GM23338 (cell line): ENCODE results near the gene GM2A. TPM values are rescaled to one million over a fixed set of nuclear protein-coding genes. Genes with fewer than 3 reads are reported as not detected.

Experiments used
- ATAC-seq: fragments of 200-7000 bp; cut with Tn5 transposase; 3 replicates; pipeline ENCODE4 v1.9.1; 2020
- DNase-seq: peaks from one replicate; pipeline ENCODE4 v3.0.0-alpha.2; 2015; ENCODE audit warnings: low spot score
- H2AFZ ChIP-seq: fragments of 200-600 bp; sonication (generic); 2 replicates; pipeline ENCODE4 v1.8.0; 2016; ENCODE audit warnings: antibody characterized with exemption, mild to moderate bottlenecking, moderate library complexity
- H3F3A ChIP-seq: fragments of 200-600 bp; sonication (generic); replicated peaks from 2 replicates; pipeline ENCODE4 v1.8.0; 2017; ENCODE audit warnings: antibody characterized with exemption, mixed run types, low read depth
- H3K27ac ChIP-seq: fragments of 200-600 bp; sonication (generic); 2 replicates; pipeline ENCODE4 v1.6.1; 2016; ENCODE audit warnings: low read depth
- H3K27me3 ChIP-seq: fragments of 200-600 bp; sonication (generic); 2 replicates; pipeline ENCODE4 v1.8.0; 2016; ENCODE audit warnings: mild to moderate bottlenecking, mixed run types, moderate library complexity; ENCODE audit not compliant: insufficient read depth
- H3K36me3 ChIP-seq: fragments of 200-600 bp; sonication (generic); 2 replicates; pipeline ENCODE4 v1.8.0; 2016; ENCODE audit warnings: mild to moderate bottlenecking; ENCODE audit not compliant: insufficient read depth
- H3K4me1 ChIP-seq: fragments of 200-600 bp; sonication (generic); 2 replicates; pipeline ENCODE4 v1.8.0; 2016; ENCODE audit warnings: mild to moderate bottlenecking, moderate library complexity; ENCODE audit not compliant: insufficient read depth
- H3K4me2 ChIP-seq: fragments of 200-600 bp; sonication (generic); 2 replicates; pipeline ENCODE4 v1.7.1; 2017; ENCODE audit warnings: mixed run types
- H3K4me3 ChIP-seq: fragments of 200-600 bp; sonication (generic); 2 replicates; pipeline ENCODE4 v1.6.1; 2016; ENCODE audit warnings: mixed run types
- H3K79me2 ChIP-seq: fragments of 200-600 bp; sonication (generic); replicated peaks from 2 replicates; pipeline ENCODE4 v1.8.0; 2017; ENCODE audit warnings: mild to moderate bottlenecking; ENCODE audit not compliant: insufficient read depth
- H3K9me2 ChIP-seq: fragments of 200-600 bp; sonication (generic); 2 replicates; pipeline ENCODE4 v1.8.0; 2017; ENCODE audit not compliant: insufficient read depth
- H4K20me1 ChIP-seq: fragments of 200-600 bp; sonication (generic); replicated peaks from 2 replicates; pipeline ENCODE4 v1.8.0; 2017; ENCODE audit warnings: mild to moderate bottlenecking; ENCODE audit not compliant: insufficient read depth
- H3K27ac Mint-ChIP-seq: 2 replicates; pipeline ENCODE4 v1.8.0; 2020; ENCODE audit warnings: inconsistent platforms, mild to moderate bottlenecking, moderate library complexity, mixed read lengths
- H3K27me3 Mint-ChIP-seq: 3 replicates; pipeline ENCODE4 v1.8.0; 2022; ENCODE audit warnings: low read depth, mild to moderate bottlenecking, moderate library complexity, mixed read lengths, inconsistent platforms; ENCODE audit not compliant: insufficient read depth, poor library complexity
- H3K36me3 Mint-ChIP-seq: 3 replicates; pipeline ENCODE4 v1.8.0; 2021; ENCODE audit warnings: low read depth, mild to moderate bottlenecking, inconsistent platforms, moderate library complexity, mixed read lengths
- H3K4me1 Mint-ChIP-seq: 3 replicates; pipeline ENCODE4 v1.8.0; 2020; ENCODE audit warnings: mild to moderate bottlenecking, inconsistent platforms, mixed read lengths
- H3K4me3 Mint-ChIP-seq: 3 replicates; pipeline ENCODE4 v1.8.0; 2021; ENCODE audit warnings: moderate library complexity, mild to moderate bottlenecking, inconsistent platforms, mixed read lengths
- H3K9me3 Mint-ChIP-seq: 3 replicates; pipeline ENCODE4 v1.8.0; 2020; ENCODE audit warnings: moderate library complexity, mild to moderate bottlenecking, inconsistent platforms, mixed read lengths
- CREB1 ChIP-seq: fragments of 250-450 bp; sonication (Bioruptor Pico); IDR thresholded peaks from 2 replicates; pipeline ENCODE4 v1.5.0; 2020; ENCODE audit warnings: low read depth, mild to moderate bottlenecking, moderate library complexity
- CTCF ChIP-seq, 2 experiments: fragments of 200-600 bp in 1 of 2; sonication (generic) in 1 of 2; conservative IDR thresholded peaks; 2 replicates each; pipeline versions ENCODE4 v1.5.1 to v1.6.1; 2016 to 2017; ENCODE audit warnings: antibody characterized with exemption in 2 of 2, low read depth in 2 of 2, mild to moderate bottlenecking in 2 of 2, moderate library complexity in 1 of 2
- ETS1 ChIP-seq: IDR thresholded peaks from 2 replicates; pipeline ENCODE4 v1.6.1; 2016; ENCODE audit warnings: antibody characterized with exemption
- EZH2 ChIP-seq: fragments of 200-600 bp; sonication (generic); IDR thresholded peaks from one replicate; pipeline ENCODE4 v1.8.0; 2017; ENCODE audit warnings: antibody characterized with exemption, mild to moderate bottlenecking, low read depth; ENCODE audit not compliant: unreplicated experiment
- EZH2phosphoT487 ChIP-seq: fragments of 200-600 bp; sonication (generic); IDR thresholded peaks from one replicate; pipeline ENCODE4 v1.8.1; 2018; ENCODE audit warnings: antibody characterized with exemption; ENCODE audit not compliant: unreplicated experiment
- JUNB ChIP-seq: IDR thresholded peaks from one replicate; pipeline ENCODE4 v1.6.1; 2016; ENCODE audit warnings: antibody characterized with exemption; ENCODE audit not compliant: unreplicated experiment
- NANOG ChIP-seq: IDR thresholded peaks from 2 replicates; pipeline ENCODE4 v1.6.1; 2016; ENCODE audit warnings: antibody characterized with exemption, borderline replicate concordance
- POLR2AphosphoS5 ChIP-seq: IDR thresholded peaks from 2 replicates; pipeline ENCODE4 v1.6.1; 2016; ENCODE audit warnings: antibody characterized with exemption, low read depth
- REST ChIP-seq: IDR thresholded peaks from one replicate; pipeline ENCODE4 v1.6.1; 2018; ENCODE audit warnings: antibody characterized with exemption; ENCODE audit not compliant: unreplicated experiment
- STAT1 ChIP-seq: IDR thresholded peaks from one replicate; pipeline ENCODE4 v1.6.1; 2016; ENCODE audit warnings: antibody characterized with exemption; ENCODE audit not compliant: unreplicated experiment
- ZNF114 ChIP-seq: fragments of 250-450 bp; sonication (Bioruptor Pico); IDR thresholded peaks from 2 replicates; pipeline ENCODE4 v1.5.0; 2020; ENCODE audit warnings: mild to moderate bottlenecking, moderate library complexity
- ZNF331 ChIP-seq: fragments of 250-450 bp; sonication (Bioruptor Pico); IDR thresholded peaks from 2 replicates; pipeline ENCODE4 v1.5.0; 2020; ENCODE audit warnings: low read depth, mild to moderate bottlenecking, moderate library complexity
- ZNF462 ChIP-seq: fragments of 250-450 bp; sonication (Bioruptor Pico); IDR thresholded peaks from 2 replicates; pipeline ENCODE4 v1.5.0; 2020; ENCODE audit warnings: mild to moderate bottlenecking, moderate library complexity
- polyA plus RNA-seq: library from polyadenylated mRNA; unstranded; fragments of >200 nt; fragmentation: Nextera tagmentation; extraction: Ambion mirVana; gene quantifications from 2 replicates; pipeline ENCODE4 v1.2.1, GENCODE V29; 2016
- total RNA-seq: library from RNA; depleted of rRNA; stranded (reverse); fragments of >200 nt; shearing (Covaris generic); gene quantifications from 2 replicates; pipeline ENCODE4 v1.2.3, GENCODE V29; 2014

GM2A gene
- total and polyA plus RNA-seq, 2 experiments from 2014 or later: 9.8 to 27.8 TPM

- Histone ChIP-seq H3K27me3 (no peaks in the 10 kb centered on the region), H3K9me2 (no peaks in the 10 kb centered on the region), H3K27ac (no peak overlapping the region), H3K79me2 (no peaks in the 10 kb centered on the region), H3K36me3 (no peaks in the 10 kb centered on the region), H3K4me3 (no peak overlapping the region), H2AFZ (no peak overlapping the region), H4K20me1 (no peaks in the 10 kb centered on the region), H3F3A (no peaks in the 10 kb centered on the region), H3K4me2 (no peak overlapping the region), H3K4me1 (no peaks in the 10 kb centered on the region)
- Mint-ChIP-seq H3K9me3 (no peaks in the 10 kb centered on the region), H3K36me3 (no peaks in the 10 kb centered on the region), H3K4me3 (no peak overlapping the region), H3K27ac (no peak overlapping the region), H3K27me3 (peaks cover 2% of the 10 kb centered on the region), H3K4me1 (no peaks in the 10 kb centered on the region)
- no peak for TF ChIP-seq POLR2AphosphoS5
- no peak for TF ChIP-seq ZNF331
- TF ChIP-seq CREB1 (CRISPR knock-in tag): no peak
- no peak for TF ChIP-seq NANOG
- no peak for TF ChIP-seq ZNF462 (CRISPR knock-in tag)
- TF ChIP-seq STAT1: no peak
- no peak for TF ChIP-seq EZH2
- no peak for TF ChIP-seq ETS1
- no peak for TF ChIP-seq CTCF (conservative IDR thresholded peaks at IDR 0.05; ENCODE audit: low read depth in 2 of 2)
- no peak for TF ChIP-seq EZH2phosphoT487
- no peak for TF ChIP-seq ZNF114 (CRISPR knock-in tag)
- TF ChIP-seq JUNB: no peak
- TF ChIP-seq REST: no peak
- DNase-seq (no peak), ATAC-seq (no peak)
Observed at GRCh38 chr5:151208481-151208914, 44.5 kb upstream of the GM2A start.
